Muscle layer of duodenum (tissue), 2 donors: ENCODE data around the gene SMURF1.

Experiments
- H3K27ac ChIP-seq: one replicate; pipeline ENCODE4 v1.7.0; 2013; ENCODE audit warnings: mild to moderate bottlenecking, low read length
- H3K27me3 ChIP-seq: one replicate; pipeline ENCODE4 v1.7.0; 2013; ENCODE audit warnings: low read depth, mild to moderate bottlenecking, control low read depth, low read length
- H3K36me3 ChIP-seq, 2 donors: one replicate each; pipeline ENCODE4 v1.7.0; 2013; ENCODE audit warnings: low read length in 2 of 2, control low read depth in 1 of 2, mild to moderate bottlenecking in 1 of 2; ENCODE audit not compliant: insufficient read depth in 2 of 2, control insufficient read depth in 1 of 2
- H3K4me1 ChIP-seq, 2 donors: one replicate each; pipeline ENCODE4 v1.7.0; 2013; ENCODE audit warnings: low read length in 2 of 2, mild to moderate bottlenecking in 2 of 2, control low read depth in 1 of 2, moderate library complexity in 1 of 2; ENCODE audit not compliant: insufficient read depth in 2 of 2, control insufficient read depth in 1 of 2
- H3K4me3 ChIP-seq, 2 donors: one replicate each; pipeline ENCODE4 v1.7.0; 2013; ENCODE audit warnings: low read length in 2 of 2, low read depth in 1 of 2, mild to moderate bottlenecking in 1 of 2
- H3K9me3 ChIP-seq, 2 donors: one replicate each; pipeline ENCODE4 v1.7.0; 2013; ENCODE audit warnings: low read length in 2 of 2, control low read depth in 1 of 2, mild to moderate bottlenecking in 1 of 2; ENCODE audit not compliant: control insufficient read depth in 1 of 2
- donor health status: healthy.

Gene SMURF1

DNA sequence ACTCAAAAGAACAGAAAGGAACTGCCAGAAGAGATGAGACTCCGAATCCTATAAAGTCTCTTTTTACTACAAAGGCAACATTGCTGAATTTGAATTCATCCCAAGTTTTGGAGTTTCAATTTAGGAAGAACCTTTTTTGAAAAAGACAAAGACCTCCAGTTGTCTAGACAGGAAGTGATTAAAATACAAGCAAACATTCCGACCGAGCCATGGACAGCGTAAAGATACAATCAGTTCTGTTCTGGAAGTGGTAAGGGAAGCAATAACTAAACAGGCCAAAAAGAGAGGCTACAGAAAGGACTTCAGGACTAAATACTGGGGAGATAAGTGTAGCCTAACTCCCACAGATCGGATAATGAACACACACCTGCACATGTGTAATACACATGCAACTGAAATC is 101.0 kb downstream of the SMURF1 start:
- H3K27ac ChIP-seq, result no peak overlapping the region
- peaks cover 0 to 17% of the 10 kb centered on the region in 2 donors for H3K4me1 ChIP-seq
- no peaks in the 10 kb centered on the region for H3K27me3 ChIP-seq
- peaks cover 53 to 90% of the 10 kb centered on the region in 2 donors for H3K36me3 ChIP-seq
- no peak overlapping the region for H3K4me3 ChIP-seq
- no peaks in the 10 kb centered on the region for H3K9me3 ChIP-seq

- no peaks in the 10 kb centered on the region for H3K9me3 ChIP-seq
- peaks cover 51 to 90% of the 10 kb centered on the region in 2 donors for H3K36me3 ChIP-seq
- peaks cover 0 to 17% of the 10 kb centered on the region in 2 donors for H3K4me1 ChIP-seq
- H3K4me3 ChIP-seq, result no peak overlapping the region
- H3K27me3 ChIP-seq, result no peaks in the 10 kb centered on the region
- no peak overlapping the region for H3K27ac ChIP-seq
These were observed 102.4 kb downstream of the SMURF1 start for GRCh38 chr7:99041526-99041925.

- Histone ChIP-seq H3K9me3 (no peaks in the 10 kb centered on the region), H3K36me3 (peaks cover 49 to 92% of the 10 kb centered on the region in 2 donors), H3K27me3 (no peaks in the 10 kb centered on the region), H3K4me1 (peaks cover 0 to 17% of the 10 kb centered on the region in 2 donors), H3K4me3 (no peak overlapping the region), H3K27ac (peak overlapping the region; percentile 45)
These were observed 103.6 kb downstream of the SMURF1 start for GRCh38 chr7:99040104-99040958.

- Histone ChIP-seq H3K4me3 (no peak overlapping the region), H3K36me3 (peaks cover 52 to 92% of the 10 kb centered on the region in 2 donors), H3K27ac (no peak overlapping the region), H3K4me1 (peaks cover 0 to 17% of the 10 kb centered on the region in 2 donors), H3K9me3 (no peaks in the 10 kb centered on the region), H3K27me3 (no peaks in the 10 kb centered on the region)
These were observed 104.5 kb downstream of the SMURF1 start for GRCh38 chr7:99039384-99039891.

DNA sequence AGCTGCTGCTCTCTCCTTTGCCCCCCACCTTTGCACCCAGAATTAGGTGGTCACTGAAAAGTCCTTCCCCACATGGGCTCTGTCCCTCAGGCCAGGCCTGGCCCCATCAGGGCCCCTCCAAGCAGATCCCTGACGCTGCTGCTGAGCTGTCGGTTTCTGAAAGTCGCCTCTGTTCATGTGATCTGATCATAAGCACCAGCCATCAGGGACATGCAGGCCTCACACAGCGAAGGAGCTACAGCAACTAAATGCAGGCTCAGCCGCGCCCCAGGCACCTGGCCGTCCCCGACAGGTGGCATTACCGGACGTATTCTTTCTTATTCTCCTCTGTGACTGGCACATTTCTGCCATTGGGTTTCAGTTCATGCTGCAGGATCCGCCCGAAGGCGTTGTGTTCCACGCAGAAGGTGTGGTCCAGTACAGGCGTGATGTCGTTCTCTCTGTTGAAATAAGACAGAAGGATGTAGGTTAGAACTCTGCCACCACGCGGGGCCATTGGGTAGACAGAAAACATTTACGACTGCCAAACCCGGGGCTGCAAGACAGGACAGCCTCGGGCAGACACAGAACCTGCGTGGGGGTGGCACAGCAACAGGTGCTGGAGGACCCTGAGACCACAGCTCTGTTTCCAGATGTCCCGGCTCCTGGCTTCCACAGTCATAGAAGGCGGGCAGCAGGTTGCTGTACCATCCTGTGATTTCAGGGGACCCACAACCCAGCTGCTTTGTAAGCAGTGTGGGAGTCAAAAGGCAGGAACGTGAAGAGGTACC is 105.6 kb downstream of the SMURF1 start:
- Histone ChIP-seq H3K4me3 (no peak overlapping the region), H3K27me3 (no peaks in the 10 kb centered on the region), H3K27ac (no peak overlapping the region), H3K4me1 (peaks cover 0 to 17% of the 10 kb centered on the region in 2 donors), H3K36me3 (peaks cover 54 to 92% of the 10 kb centered on the region in 2 donors), H3K9me3 (no peaks in the 10 kb centered on the region)

DNA sequence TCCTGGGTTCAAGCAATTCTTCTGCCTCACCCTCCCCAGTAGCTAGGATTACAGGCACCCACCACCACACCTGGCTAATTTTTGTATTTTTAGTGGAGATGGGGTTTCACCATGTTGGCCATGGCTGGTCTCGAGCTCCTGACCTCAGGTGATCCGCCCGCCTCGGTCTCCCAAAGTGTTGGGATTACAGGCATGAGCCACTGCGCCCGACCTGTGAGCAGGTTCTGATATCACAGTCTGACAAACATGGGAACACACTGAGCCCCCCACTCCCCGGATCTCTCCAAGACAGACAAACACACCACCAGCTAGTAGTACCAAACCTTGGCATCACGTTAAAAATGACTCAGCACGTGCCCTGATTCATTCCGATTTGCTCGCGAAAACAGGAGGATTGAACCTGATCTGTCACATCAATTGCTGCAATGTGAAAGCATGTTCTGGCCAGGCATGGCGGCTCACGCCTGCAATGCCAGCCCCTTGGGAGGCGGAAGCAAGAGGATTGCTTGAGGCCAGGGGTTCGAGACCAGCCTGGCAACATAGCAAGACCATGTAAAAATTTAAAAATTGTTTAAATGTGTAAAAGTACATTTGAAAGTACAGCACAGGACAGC is 106.5 kb downstream of the SMURF1 start:
- Histone ChIP-seq H3K4me3 (no peak overlapping the region), H3K27me3 (no peaks in the 10 kb centered on the region), H3K27ac (no peak overlapping the region), H3K36me3 (peaks cover 60 to 92% of the 10 kb centered on the region in 2 donors), H3K4me1 (peaks cover 0 to 17% of the 10 kb centered on the region in 2 donors), H3K9me3 (no peaks in the 10 kb centered on the region)

DNA sequence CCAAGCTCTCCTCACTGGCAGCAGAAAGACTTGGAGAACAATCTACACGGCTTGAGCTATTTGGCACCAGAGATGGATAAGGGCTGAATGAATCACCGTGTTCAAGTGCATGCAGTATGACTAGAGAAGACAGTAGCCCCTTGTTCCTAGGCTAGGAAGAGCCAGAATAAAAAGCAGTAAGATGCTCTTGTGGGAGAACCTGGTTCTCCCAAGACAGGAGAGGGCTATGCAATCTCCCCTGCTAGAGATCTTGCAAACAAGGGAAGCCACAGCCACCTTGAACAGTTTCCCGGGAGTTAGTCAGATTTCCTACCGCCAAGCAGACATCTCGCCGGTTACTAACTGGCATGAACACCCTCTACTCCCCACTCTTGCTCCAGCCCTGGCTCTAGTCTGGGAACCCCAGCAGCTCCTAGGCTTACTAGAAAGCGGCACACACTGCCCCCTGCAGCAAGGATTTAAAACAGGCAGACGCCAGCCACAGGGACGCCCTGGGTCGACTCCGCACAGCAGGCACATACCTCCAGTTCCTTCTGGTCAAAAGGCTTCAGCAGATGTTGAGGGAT is 107.3 kb downstream of the SMURF1 start:
- H3K4me1 ChIP-seq, result peaks cover 0 to 13% of the 10 kb centered on the region in 2 donors
- H3K27me3 ChIP-seq, result no peaks in the 10 kb centered on the region
- peaks cover 60 to 93% of the 10 kb centered on the region in 2 donors for H3K36me3 ChIP-seq
- H3K4me3 ChIP-seq, result no peak overlapping the region
- no peak overlapping the region for H3K27ac ChIP-seq
- no peaks in the 10 kb centered on the region for H3K9me3 ChIP-seq

DNA sequence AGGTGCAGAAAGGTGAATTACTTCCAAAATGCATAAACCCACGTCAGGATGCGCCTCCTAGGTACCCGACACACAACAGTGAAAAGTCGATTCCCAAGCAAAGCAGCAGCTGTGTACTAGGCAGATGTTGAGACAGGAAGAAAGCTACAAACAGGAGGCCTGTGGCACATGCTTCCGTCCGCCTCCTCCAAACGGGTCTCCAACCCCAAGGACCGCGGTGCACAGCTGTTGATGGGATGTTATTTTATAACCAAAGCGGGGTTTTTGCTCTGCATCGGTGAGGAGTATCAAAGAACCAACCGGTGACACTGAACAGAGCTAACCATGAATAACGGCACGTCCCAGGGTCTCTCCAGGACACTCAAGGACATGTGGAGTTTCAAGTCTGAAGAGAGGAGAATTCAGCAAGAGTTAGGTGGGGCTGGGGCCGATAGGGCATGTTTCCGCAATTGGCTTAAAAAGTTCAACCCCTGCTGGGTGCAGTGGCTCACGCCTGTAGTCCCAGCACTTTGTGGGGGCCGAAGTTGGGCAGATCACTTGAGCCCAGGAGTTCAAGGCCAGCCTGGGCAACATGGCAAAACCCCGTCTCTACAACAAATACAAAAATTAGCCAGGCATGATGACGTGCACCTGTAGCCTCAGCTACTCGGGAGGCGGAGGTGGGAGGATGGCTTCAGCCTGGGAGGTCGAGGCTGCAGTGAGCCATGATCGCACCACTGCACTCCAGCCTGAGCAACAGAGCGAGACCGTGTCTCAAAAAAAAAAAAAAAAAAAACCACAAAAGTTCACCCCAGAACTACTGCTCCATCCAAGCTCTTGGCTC is 108.0 kb downstream of the SMURF1 start:
- H3K36me3 ChIP-seq, result peaks cover 65 to 93% of the 10 kb centered on the region in 2 donors
- H3K27ac ChIP-seq, result no peak overlapping the region
- no peak overlapping the region for H3K4me3 ChIP-seq
- peaks cover 0 to 6% of the 10 kb centered on the region in 2 donors for H3K4me1 ChIP-seq
- H3K27me3 ChIP-seq, result no peaks in the 10 kb centered on the region
- no peaks in the 10 kb centered on the region for H3K9me3 ChIP-seq

DNA sequence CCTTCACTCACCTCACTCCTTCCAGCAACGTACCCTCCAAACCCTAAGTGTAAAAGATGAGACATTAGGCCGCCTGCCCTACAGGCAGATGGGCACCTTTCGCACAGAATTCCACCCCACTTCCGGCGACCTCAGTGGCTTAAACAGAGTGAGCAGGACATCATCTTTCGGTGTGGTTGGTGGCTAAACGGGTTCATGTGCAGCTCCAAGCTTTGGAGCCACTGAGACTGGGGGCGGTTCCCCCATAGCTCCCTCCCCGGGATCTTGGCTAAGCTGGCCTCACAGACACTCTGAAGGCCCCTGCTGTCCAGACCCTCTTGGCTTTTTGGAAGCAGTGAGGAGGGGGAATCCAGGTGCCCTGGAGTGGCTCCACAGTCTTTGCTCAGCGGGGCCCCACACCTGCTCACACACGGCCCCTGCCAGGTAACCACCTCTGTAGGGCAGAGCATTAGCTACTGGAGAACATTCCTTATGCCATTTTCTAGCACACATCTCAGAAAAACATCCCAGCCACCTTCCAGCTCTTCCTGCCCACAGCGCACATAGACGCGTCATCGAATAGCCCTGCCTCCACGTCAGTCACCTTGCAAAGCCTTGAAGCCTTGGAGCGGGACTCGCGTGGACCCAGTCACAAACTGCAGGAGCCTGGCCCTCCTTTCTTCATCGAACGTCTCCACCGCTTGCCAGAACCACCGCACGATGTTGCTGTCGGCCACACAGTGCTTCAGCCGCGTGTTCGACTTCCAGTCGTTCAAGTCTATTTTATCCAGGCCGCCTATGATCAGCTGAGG is 108.8 kb downstream of the SMURF1 start:
- Histone ChIP-seq H3K9me3 (peaks cover 0 to 6% of the 10 kb centered on the region in 2 donors), H3K4me1 (peaks cover 0 to under 1% of the 10 kb centered on the region in 2 donors), H3K27me3 (no peaks in the 10 kb centered on the region), H3K36me3 (peaks cover 70 to 93% of the 10 kb centered on the region in 2 donors), H3K27ac (no peak overlapping the region), H3K4me3 (no peak overlapping the region)

DNA sequence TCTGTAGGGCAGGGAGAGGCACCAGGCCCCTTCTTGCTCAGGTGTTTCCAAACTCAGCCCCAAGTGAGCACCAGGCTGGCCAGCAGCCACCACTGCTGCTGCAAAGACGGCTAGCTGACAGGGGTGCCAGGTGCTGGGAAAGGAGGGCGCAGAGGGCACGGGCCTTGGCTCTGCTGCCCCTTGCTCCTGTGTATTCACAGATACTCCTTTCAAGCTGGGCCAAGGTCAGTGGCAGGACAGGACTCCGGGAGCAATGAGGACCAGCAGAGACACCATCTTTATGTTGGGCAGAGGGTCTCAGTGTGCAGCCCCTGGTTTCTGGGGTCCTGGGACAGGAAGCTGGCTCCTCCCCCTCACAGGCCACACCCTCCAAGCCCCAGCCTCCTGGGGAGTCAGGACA is 110.1 kb downstream of the SMURF1 start:
- peaks cover 77 to 97% of the 10 kb centered on the region in 2 donors for H3K36me3 ChIP-seq
- peaks cover 0 to 11% of the 10 kb centered on the region in 2 donors for H3K9me3 ChIP-seq
- H3K4me1 ChIP-seq, result no peaks in the 10 kb centered on the region
- no peak overlapping the region for H3K27ac ChIP-seq
- H3K27me3 ChIP-seq, result no peaks in the 10 kb centered on the region
- no peak overlapping the region for H3K4me3 ChIP-seq
